ENCODE results near the gene MYZAP.

DNA sequence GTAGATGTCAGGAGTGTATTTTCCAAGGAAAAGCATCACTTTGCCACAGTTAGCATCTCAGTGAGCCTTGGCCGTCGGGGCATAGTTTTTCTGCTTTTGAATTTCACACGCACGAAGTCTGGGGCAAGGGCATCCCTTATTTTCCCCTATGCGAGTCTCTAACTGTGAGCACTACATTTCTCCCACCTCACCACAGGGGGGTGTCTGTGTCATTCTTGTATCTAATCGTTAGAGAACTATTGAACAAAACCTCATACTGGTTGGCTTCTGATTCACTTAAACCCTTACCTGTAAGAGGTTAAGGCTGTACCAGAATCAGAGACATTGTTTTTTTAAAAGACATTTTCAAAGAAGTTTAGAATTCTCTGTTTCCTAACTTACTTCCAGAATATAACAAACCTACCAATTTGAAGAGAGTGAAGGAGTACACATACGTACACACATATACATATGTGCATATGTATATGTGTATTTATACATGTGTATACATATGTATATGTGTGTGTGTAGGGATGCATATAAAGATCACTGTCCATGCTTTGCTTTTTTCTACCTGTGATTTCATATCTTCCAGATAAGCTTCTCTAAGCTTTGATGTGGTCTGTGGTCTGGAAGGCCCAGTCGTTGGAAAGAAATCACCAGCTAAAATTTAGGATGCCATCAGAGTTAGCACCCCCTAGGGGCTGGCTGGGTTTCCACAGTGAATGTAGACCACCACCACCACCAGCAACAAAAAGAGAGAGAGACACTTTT lies 49.4 kb downstream of the MYZAP start:
- TF ChIP-seq, protein P1, sequence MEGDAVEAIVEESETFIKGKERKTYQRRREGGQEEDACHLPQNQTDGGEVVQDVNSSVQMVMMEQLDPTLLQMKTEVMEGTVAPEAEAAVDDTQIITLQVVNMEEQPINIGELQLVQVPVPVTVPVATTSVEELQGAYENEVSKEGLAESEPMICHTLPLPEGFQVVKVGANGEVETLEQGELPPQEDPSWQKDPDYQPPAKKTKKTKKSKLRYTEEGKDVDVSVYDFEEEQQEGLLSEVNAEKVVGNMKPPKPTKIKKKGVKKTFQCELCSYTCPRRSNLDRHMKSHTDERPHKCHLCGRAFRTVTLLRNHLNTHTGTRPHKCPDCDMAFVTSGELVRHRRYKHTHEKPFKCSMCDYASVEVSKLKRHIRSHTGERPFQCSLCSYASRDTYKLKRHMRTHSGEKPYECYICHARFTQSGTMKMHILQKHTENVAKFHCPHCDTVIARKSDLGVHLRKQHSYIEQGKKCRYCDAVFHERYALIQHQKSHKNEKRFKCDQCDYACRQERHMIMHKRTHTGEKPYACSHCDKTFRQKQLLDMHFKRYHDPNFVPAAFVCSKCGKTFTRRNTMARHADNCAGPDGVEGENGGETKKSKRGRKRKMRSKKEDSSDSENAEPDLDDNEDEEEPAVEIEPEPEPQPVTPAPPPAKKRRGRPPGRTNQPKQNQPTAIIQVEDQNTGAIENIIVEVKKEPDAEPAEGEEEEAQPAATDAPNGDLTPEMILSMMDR (IDR thresholded peaks at IDR 0.05) = peak; percentile 74
- no peak for TF ChIP-seq ZFX (IDR thresholded peaks at IDR 0.05; ENCODE audit: borderline replicate concordance)

Measured in 22Rv1 (cell line).